GM12892 (cell line): Measurements from ENCODE around the gene ECE1.
A peak's percentile ranks its signal among the peaks of the same experiment; 100 is the strongest.

Experiments used
- DNase-seq: peaks from one replicate; pipeline ENCODE4 v3.0.0; 2011; ENCODE audit not compliant: insufficient read length
- FAIRE-seq: peaks from 2 replicates; lab custom pipeline; 2011; peaks lifted over from hg19 to GRCh38; lab: Jason Lieb, UNC
- POLR2A ChIP-seq: IDR thresholded peaks from 2 replicates; pipeline ENCODE4 v1.6.1; 2011; ENCODE audit warnings: low read depth, low read length, control low read depth
- POLR2AphosphoS5 ChIP-seq: IDR thresholded peaks from 2 replicates; pipeline ENCODE4 v1.6.1; 2011; ENCODE audit warnings: low read depth, low read length, control low read depth
- TAF1 ChIP-seq: IDR thresholded peaks from 2 replicates; pipeline ENCODE4 v1.6.1; 2011; ENCODE audit warnings: low read depth, mild to moderate bottlenecking, control low read depth, low read length, borderline replicate concordance

Gene ECE1

GRCh38 chr1:21302747-21303715 lies 12.8 kb upstream of the ECE1 start:
- FAIRE-seq (no peak), DNase-seq (no peak)
- TF ChIP-seq POLR2AphosphoS5 (no peak), POLR2A (no peak), TAF1 (no peak)

GRCh38 chr1:21301794-21302440 lies 11.7 kb upstream of the ECE1 start:
- DNase-seq (no peak), FAIRE-seq (no peak)
- no peak for TF ChIP-seq POLR2AphosphoS5

GRCh38 chr1:21300774-21301173 lies 10.5 kb upstream of the ECE1 start:
- DNase-seq: no peak
- no peak for TF ChIP-seq TAF1
- TF ChIP-seq POLR2AphosphoS5: no peak
- no peak for TF ChIP-seq POLR2A
- no peak for FAIRE-seq

GRCh38 chr1:21299780-21300395 lies 9.6 kb upstream of the ECE1 start:
- FAIRE-seq (no peak), DNase-seq (no peak)
- no peak for TF ChIP-seq POLR2A
- no peak for TF ChIP-seq TAF1
- TF ChIP-seq POLR2AphosphoS5: no peak

GRCh38 chr1:21298981-21299391 lies 8.7 kb upstream of the ECE1 start:
- FAIRE-seq: no peak
- TF ChIP-seq POLR2AphosphoS5 (no peak), TAF1 (no peak), POLR2A (no peak)
- DNase-seq: no peak

GRCh38 chr1:21297975-21298374 lies 7.7 kb upstream of the ECE1 start:
- no peak for DNase-seq
- TF ChIP-seq TAF1: no peak
- TF ChIP-seq POLR2AphosphoS5: no peak
- TF ChIP-seq POLR2A: no peak
- no peak for FAIRE-seq

GRCh38 chr1:21296509-21297354 lies 6.5 kb upstream of the ECE1 start:
- FAIRE-seq: no peak
- TF ChIP-seq TAF1 (no peak), POLR2AphosphoS5 (no peak), POLR2A (no peak)
- no peak for DNase-seq

GRCh38 chr1:21295545-21295944 lies 5.3 kb upstream of the ECE1 start:
- FAIRE-seq (no peak), DNase-seq (no peak)
- TF ChIP-seq POLR2AphosphoS5 (no peak), TAF1 (no peak), POLR2A (no peak)

GRCh38 chr1:21295002-21295401 lies 4.7 kb upstream of the ECE1 start:
- FAIRE-seq (no peak), DNase-seq (no peak)
- TF ChIP-seq POLR2A (no peak), TAF1 (no peak), POLR2AphosphoS5 (no peak)

GRCh38 chr1:21294266-21294989 lies 4.2 kb upstream of the ECE1 start:
- TF ChIP-seq TAF1 (0 out of 2 replicates have a peak, but pooled peaks have one; percentile 47), POLR2A (peak; percentile 31; the same call in 1 of the 2 replicates), POLR2AphosphoS5 (no peak; the same call in 1 of the 2 replicates)
- DNase-seq (peak; percentile 51), FAIRE-seq (no peak)
